Gastroesophageal sphincter (tissue), 4 donors: ENCODE measurements around the gene PRKN. TPM values are rescaled to one million over a fixed set of nuclear protein-coding genes. Genes with fewer than 3 reads are reported as not detected.
A peak's percentile ranks its signal among the peaks of the same experiment; 100 is the strongest.

Experiments
- ATAC-seq: fragments of 150-250 bp; one replicate; pipeline ENCODE4 v1.9.1; 2016; ENCODE audit warnings: mild to moderate bottlenecking, moderate library complexity
- H3K27ac ChIP-seq, 4 donors: fragments of 200-600 bp; sonication (generic) in 3 of 4; 1 replicate in 3 of 4; 2 replicates in 1 of 4; pipeline ENCODE4 v1.5.1; 2016 to 2019
- H3K27me3 ChIP-seq: fragments of 200-600 bp; sonication (generic); one replicate; pipeline ENCODE4 v1.5.1; 2019
- H3K36me3 ChIP-seq, 2 donors: fragments of 200-600 bp; sonication (generic); one replicate each; pipeline ENCODE4 v1.5.1; 2019; ENCODE audit warnings: control low read depth in 1 of 2
- H3K4me1 ChIP-seq, 3 donors: fragments of 200-600 bp; sonication (generic); 1 replicate in 2 of 3; 2 replicates in 1 of 3; pipeline ENCODE4 v1.5.1; 2016 to 2019; ENCODE audit warnings: control low read depth in 2 of 3
- H3K4me3 ChIP-seq, 2 donors: fragments of 200-600 bp; sonication (generic); one replicate each; pipeline ENCODE4 v1.5.1; 2019; ENCODE audit warnings: mild to moderate bottlenecking in 1 of 2, moderate library complexity in 1 of 2
- H3K9me3 ChIP-seq, 3 donors: fragments of 200-600 bp; sonication (generic); one replicate each; pipeline ENCODE4 v1.5.1; 2017 to 2019; ENCODE audit warnings: control low read depth in 2 of 3
- CTCF ChIP-seq, 4 experiments: fragments of 200-600 bp in 2 of 4; fragments of 450-650 bp in 2 of 4; sonication (generic) in 1 of 4; IDR thresholded peaks; one replicate each; pipeline ENCODE4 v1.5.1; 2017 to 2019; ENCODE audit warnings: antibody characterized with exemption in 4 of 4, mild to moderate bottlenecking in 2 of 4, moderate library complexity in 2 of 4
- EP300 ChIP-seq: sonication (generic); formaldehyde crosslinking; IDR thresholded peaks from one replicate; pipeline ENCODE4 v1.6.1; 2017; ENCODE audit warnings: antibody characterized with exemption, mild to moderate bottlenecking
- POLR2A ChIP-seq, 2 donors: fragments of 450-650 bp; IDR thresholded peaks; one replicate each; pipeline ENCODE4 v1.6.1; 2017; ENCODE audit warnings: antibody characterized with exemption in 2 of 2, mild to moderate bottlenecking in 2 of 2, moderate library complexity in 1 of 2
- POLR2AphosphoS5 ChIP-seq: sonication (generic); formaldehyde crosslinking; IDR thresholded peaks from one replicate; pipeline ENCODE4 v1.6.1; 2017; ENCODE audit warnings: antibody characterized with exemption
- WGBS, 2 donors: methylation state at CpG; one replicate each; pipeline ENCODE4 v1.1.5; 2018; ENCODE audit warnings: low coverage in 1 of 2; 5-methylcytosine and 5-hydroxymethylcytosine counted together
- total RNA-seq, 4 donors: library from RNA; depleted of rRNA; stranded (reverse); fragments of >200 nt; gene quantifications; one replicate each; pipeline ENCODE4 v1.1.0, GENCODE V29; 2016

Gene PRKN
- total RNA-seq, 4 donors from 2014 or later: 8.4 to 58.6 (median 25.8) TPM

- Histone ChIP-seq H3K36me3 (no peaks in the 10 kb centered on the region), H3K27ac (peak overlapping the region in 3 of 4 donors; percentile 48 to 53 (median 52)), H3K9me3 (no peaks in the 10 kb centered on the region), H3K4me3 (peak overlapping the region in 1 of 2 donors; percentile 12), H3K4me1 (peaks cover 6 to 52% (median 10%) of the 10 kb centered on the region in 3 donors), H3K27me3 (no peaks in the 10 kb centered on the region)
- TF ChIP-seq POLR2AphosphoS5 (peak; percentile 61), CTCF (IDR thresholded peaks at IDR 0.05) (no peak)
- peak; percentile 61 for ATAC-seq
- 36% methylated on average over 8 to 11 of the region's 12 CpGs for WGBS, 2 donors
These were observed 1288.5 kb downstream of the PRKN start for GRCh38 chr6:161439093-161439492.

GRCh38 chr6:161438430-161439030 lies 1289.0 kb downstream of the PRKN start:
- Histone ChIP-seq H3K4me1 (peaks cover 5 to 51% (median 6%) of the 10 kb centered on the region in 3 donors), H3K9me3 (no peaks in the 10 kb centered on the region), H3K27me3 (no peaks in the 10 kb centered on the region), H3K36me3 (no peaks in the 10 kb centered on the region), H3K4me3 (peak overlapping the region in 1 of 2 donors; percentile 12), H3K27ac (peak overlapping the region in 3 of 4 donors; percentile 3 to 53 (median 48))
- no peak for TF ChIP-seq EP300
- no peak for TF ChIP-seq CTCF (IDR thresholded peaks at IDR 0.05)
- TF ChIP-seq POLR2A (IDR thresholded peaks at IDR 0.05): no peak
- TF ChIP-seq POLR2AphosphoS5: no peak
- ATAC-seq: no peak
- 79 to 96% methylated on average over 8 to 12 of the region's 12 CpGs for WGBS, 2 donors

GRCh38 chr6:161437851-161438250 lies 1289.7 kb downstream of the PRKN start:
- TF ChIP-seq EP300 (no peak), POLR2AphosphoS5 (no peak), CTCF (IDR thresholded peaks at IDR 0.05) (no peak)
- WGBS, 2 donors: 89 to 90% methylated on average over 3 of the region's 3 CpGs
- Histone ChIP-seq H3K36me3 (no peaks in the 10 kb centered on the region), H3K4me3 (no peak overlapping the region), H3K4me1 (peaks cover 5 to 49% (median 6%) of the 10 kb centered on the region in 3 donors), H3K9me3 (no peaks in the 10 kb centered on the region), H3K27me3 (no peaks in the 10 kb centered on the region), H3K27ac (no peak overlapping the region)
- no peak for ATAC-seq

DNA sequence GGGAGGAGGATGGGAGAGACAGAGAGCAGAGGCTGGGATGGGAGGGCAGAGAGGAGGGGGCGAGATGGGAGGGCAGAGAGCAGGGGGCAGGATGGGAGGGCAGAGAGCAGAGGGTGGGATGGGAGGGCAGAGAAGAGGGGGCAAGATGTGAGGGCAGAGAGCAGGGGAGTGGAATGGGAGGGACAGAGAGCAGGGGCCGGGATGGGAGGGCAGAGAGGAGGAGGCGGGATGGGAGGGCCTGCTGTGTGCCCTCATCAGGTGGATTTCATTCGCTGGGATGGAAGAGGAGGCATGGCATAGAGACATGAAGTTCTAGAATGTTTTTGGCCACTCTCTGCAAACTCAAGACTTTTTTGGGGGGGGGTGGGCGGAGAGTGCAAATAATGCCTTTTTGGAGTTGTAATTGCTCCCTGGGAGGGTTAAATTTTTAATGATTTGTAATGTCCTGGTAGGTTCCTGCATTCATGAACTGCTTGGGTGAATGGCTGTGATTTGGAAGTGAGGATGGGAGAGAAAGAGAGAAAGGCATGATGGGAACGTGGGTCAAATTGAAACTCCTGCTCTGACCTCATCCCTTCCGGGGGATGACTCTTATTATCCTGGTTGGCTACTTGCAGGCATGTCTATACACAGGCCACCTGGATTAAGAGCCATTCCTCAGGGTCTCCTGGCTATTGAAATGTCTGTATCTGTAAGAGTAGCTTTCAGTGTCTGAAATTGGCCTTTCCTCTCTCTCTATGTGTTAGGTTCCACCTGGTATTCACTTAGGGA lies 1291.3 kb downstream of the PRKN start:
- WGBS, 2 donors: 80% methylated on average over 1 to 5 of the region's 7 CpGs
- H3K36me3 ChIP-seq: no peaks in the 10 kb centered on the region
- peaks cover 5 to 42% (median 6%) of the 10 kb centered on the region in 3 donors for H3K4me1 ChIP-seq
- no peak for ATAC-seq
- no peak overlapping the region for H3K4me3 ChIP-seq
- H3K27me3 ChIP-seq: no peaks in the 10 kb centered on the region
- TF ChIP-seq POLR2A (IDR thresholded peaks at IDR 0.05) (no peak), CTCF (IDR thresholded peaks at IDR 0.05) (no peak), POLR2AphosphoS5 (no peak), EP300 (no peak)
- H3K9me3 ChIP-seq: no peaks in the 10 kb centered on the region
- H3K27ac ChIP-seq: peak overlapping the region in 3 of 4 donors; percentile 67 to 80 (median 73)

GRCh38 chr6:161435748-161436070 lies 1291.9 kb downstream of the PRKN start:
- no peak for ATAC-seq
- Histone ChIP-seq H3K27me3 (no peaks in the 10 kb centered on the region), H3K27ac (peak overlapping the region; percentile 67 to 80 (median 70)), H3K36me3 (no peaks in the 10 kb centered on the region), H3K4me3 (no peak overlapping the region), H3K9me3 (no peaks in the 10 kb centered on the region), H3K4me1 (peaks cover 5 to 42% (median 6%) of the 10 kb centered on the region in 3 donors)
- TF ChIP-seq POLR2A (IDR thresholded peaks at IDR 0.05) (no peak), EP300 (no peak), POLR2AphosphoS5 (no peak), CTCF (IDR thresholded peaks at IDR 0.05) (no peak)
- WGBS, 2 donors: no CpG with 5 or more reads among the region's 1 CpG
